ENCODE measurements around the gene FGFRL1. TPM values are rescaled to one million over a fixed set of nuclear protein-coding genes. Genes with fewer than 3 reads are reported as not detected.

FGFRL1 gene
- total and polyA plus RNA-seq, 4 donors = 6.9 to 32.9 (median 24.2) TPM

- Histone ChIP-seq H3K4me3 (ENCODE audit: low read length in 2 of 2) (no peak overlapping the region), H3K9me3 (ENCODE audit: control insufficient read depth, low read length) (no peaks in the 10 kb centered on the region), H3K27me3 (ENCODE audit: control insufficient read depth in 1 of 2, insufficient read depth in 2 of 2, low read length in 1 of 2) (no peaks in the 10 kb centered on the region), H3K4me1 (ENCODE audit: control insufficient read depth in 1 of 2, insufficient read depth in 2 of 2, low read length in 2 of 2) (no peaks in the 10 kb centered on the region), H3K36me3 (ENCODE audit: control insufficient read depth in 1 of 2, insufficient read depth in 2 of 2, low read length in 1 of 2) (no peaks in the 10 kb centered on the region), H3K27ac (ENCODE audit: low read depth in 1 of 2, low read length in 2 of 2) (no peak overlapping the region)
- WGBS, 2 donors = 94 to 95% methylated on average over 50 of the region's 50 CpGs
- DNase-seq (no peak), ATAC-seq (ENCODE audit: low FRiP score) (no peak)
- intact Hi-C loops (cut with DNase I) = no loop called here
These were observed 19.8 kb upstream of the FGFRL1 start for GRCh38 chr4:991451-992296.

GRCh38 chr4:992297-993110 is 18.9 kb upstream of the FGFRL1 start:
- ATAC-seq (ENCODE audit: low FRiP score) = no peak

GRCh38 chr4:993111-994029 is 18.1 kb upstream of the FGFRL1 start, which contains the start of gene SLC26A1:
Gene SLC26A1 (minus strand): TSS chr4:993404. CDS start chr4:991703, 1,701 bp downstream.
- Histone ChIP-seq H3K4me3 (ENCODE audit: low read length in 2 of 2) (no peak within 1 kb of the TSS), H3K36me3 (ENCODE audit: control insufficient read depth in 1 of 2, insufficient read depth in 2 of 2, low read length in 1 of 2) (no peaks in the 10 kb centered on the region), H3K9me3 (ENCODE audit: control insufficient read depth, low read length) (no peaks in the 10 kb centered on the region), H3K27me3 (ENCODE audit: control insufficient read depth in 1 of 2, insufficient read depth in 2 of 2, low read length in 1 of 2) (no peaks in the 10 kb centered on the region), H3K27ac (ENCODE audit: low read depth in 1 of 2, low read length in 2 of 2) (no peak within 1 kb of the TSS), H3K4me1 (ENCODE audit: control insufficient read depth in 1 of 2, insufficient read depth in 2 of 2, low read length in 2 of 2) (no peaks in the 10 kb centered on the region)
- intact Hi-C loops (cut with DNase I) = no loop called here
- ATAC-seq (ENCODE audit: low FRiP score) (no peak), DNase-seq (no peak)
- WGBS, 2 donors = 89 to 93% methylated on average over 36 to 37 of the region's 37 CpGs

More at GRCh38 chr4:992297-993110, 18.9 kb upstream of the FGFRL1 start:
- intact Hi-C loops (cut with DNase I) = no loop called here
- H3K9me3 ChIP-seq (ENCODE audit: control insufficient read depth, low read length) = no peaks in the 10 kb centered on the region
- H3K27ac ChIP-seq (ENCODE audit: low read depth in 1 of 2, low read length in 2 of 2) = no peak overlapping the region
- WGBS, 2 donors = 85 to 86% methylated on average over 25 of the region's 25 CpGs
- DNase-seq = no peak
- no peaks in the 10 kb centered on the region for H3K27me3 ChIP-seq (ENCODE audit: control insufficient read depth in 1 of 2, insufficient read depth in 2 of 2, low read length in 1 of 2)
- no peaks in the 10 kb centered on the region for H3K36me3 ChIP-seq (ENCODE audit: control insufficient read depth in 1 of 2, insufficient read depth in 2 of 2, low read length in 1 of 2)
- no peak overlapping the region for H3K4me3 ChIP-seq (ENCODE audit: low read length in 2 of 2)
- no peaks in the 10 kb centered on the region for H3K4me1 ChIP-seq (ENCODE audit: control insufficient read depth in 1 of 2, insufficient read depth in 2 of 2, low read length in 2 of 2)

GRCh38 chr4:995311-996026 is 16.0 kb upstream of the FGFRL1 start:
- no peak for DNase-seq
- Histone ChIP-seq H3K4me3 (ENCODE audit: low read length in 2 of 2) (no peak overlapping the region), H3K9me3 (ENCODE audit: control insufficient read depth, low read length) (no peaks in the 10 kb centered on the region), H3K27me3 (ENCODE audit: control insufficient read depth in 1 of 2, insufficient read depth in 2 of 2, low read length in 1 of 2) (no peaks in the 10 kb centered on the region), H3K36me3 (ENCODE audit: control insufficient read depth in 1 of 2, insufficient read depth in 2 of 2, low read length in 1 of 2) (no peaks in the 10 kb centered on the region), H3K4me1 (ENCODE audit: control insufficient read depth in 1 of 2, insufficient read depth in 2 of 2, low read length in 2 of 2) (no peaks in the 10 kb centered on the region), H3K27ac (ENCODE audit: low read depth in 1 of 2, low read length in 2 of 2) (no peak overlapping the region)
- ATAC-seq (ENCODE audit: low FRiP score) = no peak
- intact Hi-C loops (cut with DNase I) = no loop called here
- 89 to 93% methylated on average over 23 of the region's 23 CpGs for WGBS, 2 donors

- Histone ChIP-seq H3K27ac (ENCODE audit: low read depth in 1 of 2, low read length in 2 of 2) (no peak overlapping the region), H3K27me3 (ENCODE audit: control insufficient read depth in 1 of 2, insufficient read depth in 2 of 2, low read length in 1 of 2) (no peaks in the 10 kb centered on the region), H3K36me3 (ENCODE audit: control insufficient read depth in 1 of 2, insufficient read depth in 2 of 2, low read length in 1 of 2) (no peaks in the 10 kb centered on the region), H3K4me1 (ENCODE audit: control insufficient read depth in 1 of 2, insufficient read depth in 2 of 2, low read length in 2 of 2) (no peaks in the 10 kb centered on the region), H3K9me3 (ENCODE audit: control insufficient read depth, low read length) (no peaks in the 10 kb centered on the region), H3K4me3 (ENCODE audit: low read length in 2 of 2) (no peak overlapping the region)
- DNase-seq (no peak), ATAC-seq (ENCODE audit: low FRiP score) (no peak)
- intact Hi-C loops (cut with DNase I) = no loop called here
- WGBS, 2 donors = 74 to 77% methylated on average over 14 to 15 of the region's 15 CpGs
These were observed 15.1 kb upstream of the FGFRL1 start for GRCh38 chr4:996030-996996.

GRCh38 chr4:996997-997374 is 14.4 kb upstream of the FGFRL1 start:
- H3K9me3 ChIP-seq (ENCODE audit: control insufficient read depth, low read length) = no peaks in the 10 kb centered on the region
- WGBS, 2 donors = 4 to 5% methylated on average over 23 to 25 of the region's 25 CpGs
- peak overlapping the region in 1 of 2 donors; percentile 5 for H3K4me3 ChIP-seq (ENCODE audit: low read length in 2 of 2)
- H3K4me1 ChIP-seq (ENCODE audit: control insufficient read depth in 1 of 2, insufficient read depth in 2 of 2, low read length in 2 of 2) = no peaks in the 10 kb centered on the region
- no peaks in the 10 kb centered on the region for H3K36me3 ChIP-seq (ENCODE audit: control insufficient read depth in 1 of 2, insufficient read depth in 2 of 2, low read length in 1 of 2)
- intact Hi-C loops (cut with DNase I) = no loop called here
- DNase-seq (no peak), ATAC-seq (ENCODE audit: low FRiP score) (no peak)
- H3K27me3 ChIP-seq (ENCODE audit: control insufficient read depth in 1 of 2, insufficient read depth in 2 of 2, low read length in 1 of 2) = no peaks in the 10 kb centered on the region
- no peak overlapping the region for H3K27ac ChIP-seq (ENCODE audit: low read depth in 1 of 2, low read length in 2 of 2)

GRCh38 chr4:997375-998071 is 13.9 kb upstream of the FGFRL1 start:
- no peak overlapping the region for H3K27ac ChIP-seq (ENCODE audit: low read depth in 1 of 2, low read length in 2 of 2)
- no peaks in the 10 kb centered on the region for H3K4me1 ChIP-seq (ENCODE audit: control insufficient read depth in 1 of 2, insufficient read depth in 2 of 2, low read length in 2 of 2)
- ATAC-seq (ENCODE audit: low FRiP score) (no peak), DNase-seq (no peak)
- intact Hi-C loops (cut with DNase I) = no loop called here
- 2% methylated on average over 62 to 68 of the region's 68 CpGs for WGBS, 2 donors
- H3K27me3 ChIP-seq (ENCODE audit: control insufficient read depth in 1 of 2, insufficient read depth in 2 of 2, low read length in 1 of 2) = no peaks in the 10 kb centered on the region
- no peaks in the 10 kb centered on the region for H3K36me3 ChIP-seq (ENCODE audit: control insufficient read depth in 1 of 2, insufficient read depth in 2 of 2, low read length in 1 of 2)
- H3K9me3 ChIP-seq (ENCODE audit: control insufficient read depth, low read length) = no peaks in the 10 kb centered on the region
- peak overlapping the region in 1 of 2 donors; percentile 5 for H3K4me3 ChIP-seq (ENCODE audit: low read length in 2 of 2)
